Nephron (organoid): ENCODE data around the gene NSMCE1.

Source experiments
- H3K27ac Mint-ChIP-seq, 3 experiments: 2 replicates each; pipeline ENCODE4 v1.8.0; 2020; ENCODE audit warnings: mixed read lengths in 3 of 3, mild to moderate bottlenecking in 2 of 3, moderate library complexity in 1 of 3
- H3K27me3 Mint-ChIP-seq: 2 replicates; pipeline ENCODE4 v1.8.0; 2021; ENCODE audit warnings: low read depth, mild to moderate bottlenecking, moderate library complexity, mixed read lengths
- H3K36me3 Mint-ChIP-seq: 2 replicates; pipeline ENCODE4 v1.8.0; 2020; ENCODE audit warnings: low read depth, mixed read lengths
- H3K4me1 Mint-ChIP-seq: 2 replicates; pipeline ENCODE4 v1.8.0; 2020; ENCODE audit warnings: mixed read lengths
- H3K4me3 Mint-ChIP-seq, 3 experiments: 2 replicates each; pipeline ENCODE4 v1.8.0; 2020; ENCODE audit warnings: mild to moderate bottlenecking in 3 of 3, mixed read lengths in 3 of 3, moderate library complexity in 2 of 3
- H3K9me3 Mint-ChIP-seq: 2 replicates; pipeline ENCODE4 v1.8.0; 2020; ENCODE audit warnings: mixed read lengths
- CTCF ChIP-seq, 3 experiments: fragments of 200-600 bp; sonication (generic); IDR thresholded peaks; one replicate each; pipeline ENCODE4 v1.5.0; 2021; ENCODE audit warnings: antibody characterized with exemption in 3 of 3; ENCODE audit not compliant: unreplicated experiment in 3 of 3

NSMCE1 gene

DNA sequence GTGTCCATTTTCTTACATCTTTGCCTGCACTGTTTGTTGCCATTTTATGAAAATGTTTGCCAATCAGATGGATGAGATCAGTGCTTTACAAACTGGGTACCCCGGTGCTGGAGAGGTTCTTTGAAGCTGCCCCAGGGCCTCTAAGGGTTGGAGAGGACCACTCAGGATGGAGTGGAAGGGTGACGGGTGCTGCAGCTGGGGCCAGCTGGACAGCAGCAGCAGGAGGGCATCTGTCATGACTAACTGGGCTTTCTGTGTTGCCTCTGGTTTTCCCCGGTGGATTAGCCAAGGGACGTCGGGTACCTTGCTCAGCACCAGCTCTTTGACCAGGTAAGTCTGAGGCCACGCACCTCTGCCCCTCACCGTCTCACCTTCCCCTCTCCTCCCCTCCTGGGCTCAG is 52.9 kb downstream of the NSMCE1 start:
- Mint-ChIP-seq H3K4me3 (no peak overlapping the region), H3K27me3 (no peaks in the 10 kb centered on the region), H3K4me1 (peaks cover 11% of the 10 kb centered on the region), H3K36me3 (peaks cover 19% of the 10 kb centered on the region), H3K9me3 (no peaks in the 10 kb centered on the region), H3K27ac (no peak overlapping the region)
- no peak for TF ChIP-seq CTCF (IDR thresholded peaks at IDR 0.05; ENCODE audit: unreplicated experiment in 3 of 3)

DNA sequence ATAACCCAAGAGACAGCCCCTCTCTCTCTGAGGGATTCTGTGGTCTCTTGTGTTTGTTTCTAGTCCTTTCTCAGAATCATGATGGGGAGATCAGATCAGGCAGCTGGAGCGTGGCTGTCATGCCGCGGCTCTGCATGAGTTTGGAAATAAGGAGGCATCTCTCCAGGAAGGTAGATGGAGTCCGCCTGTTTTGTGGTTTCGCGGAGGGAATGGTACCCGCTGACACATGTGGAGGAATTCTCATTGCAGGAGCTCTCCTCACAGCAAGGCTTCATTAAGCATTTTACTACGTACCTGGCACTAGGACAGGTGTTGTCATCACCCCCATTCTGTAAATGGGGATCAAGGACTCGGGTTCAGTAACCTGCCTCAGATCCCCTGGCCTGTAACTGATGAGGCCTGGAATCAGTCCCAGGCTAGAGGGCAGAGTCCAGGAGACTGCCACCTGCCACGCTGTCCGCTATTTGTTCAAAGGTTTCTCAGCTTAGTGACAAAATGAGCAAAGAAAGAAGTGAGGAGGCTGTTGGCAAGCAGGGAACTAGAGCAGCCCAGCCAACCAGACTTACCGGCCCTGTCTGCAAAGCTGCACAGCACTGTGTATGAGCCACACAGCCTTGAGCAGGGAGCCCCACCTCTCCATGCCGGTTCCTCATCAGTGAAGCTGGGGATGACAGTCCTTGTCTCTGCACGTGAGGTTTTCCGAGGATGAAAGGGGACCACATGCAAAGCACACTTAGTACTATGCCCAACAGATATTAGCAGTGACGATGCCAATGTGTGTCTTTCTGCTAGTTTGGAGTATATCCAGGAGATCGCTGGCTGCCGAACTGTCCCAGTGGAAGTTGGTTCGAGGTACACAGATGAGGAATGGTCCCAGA is 54.2 kb downstream of the NSMCE1 start:
- Mint-ChIP-seq H3K27ac (peak overlapping the region in 1 of 3 experiments; percentile 42), H3K4me3 (no peak overlapping the region), H3K27me3 (no peaks in the 10 kb centered on the region), H3K36me3 (peaks cover 19% of the 10 kb centered on the region), H3K9me3 (no peaks in the 10 kb centered on the region), H3K4me1 (peaks cover 11% of the 10 kb centered on the region)
- TF ChIP-seq CTCF (IDR thresholded peaks at IDR 0.05; ENCODE audit: unreplicated experiment in 3 of 3), result no peak

- no peaks in the 10 kb centered on the region for H3K9me3 Mint-ChIP-seq
- no peak overlapping the region for H3K4me3 Mint-ChIP-seq
Observed at GRCh38 chr16:27211026-27211425, 57.5 kb downstream of the NSMCE1 start.

GRCh38 chr16:27210174-27210573 is 58.4 kb downstream of the NSMCE1 start:
- Mint-ChIP-seq H3K9me3 (no peaks in the 10 kb centered on the region), H3K4me3 (no peak overlapping the region), H3K27me3 (no peaks in the 10 kb centered on the region), H3K4me1 (peaks cover 2% of the 10 kb centered on the region), H3K36me3 (peaks cover 15% of the 10 kb centered on the region), H3K27ac (no peak overlapping the region)
- no peak for TF ChIP-seq CTCF (IDR thresholded peaks at IDR 0.05; ENCODE audit: unreplicated experiment in 3 of 3)

More at GRCh38 chr16:27211026-27211425, 57.5 kb downstream of the NSMCE1 start:
- Mint-ChIP-seq H3K4me1 (no peaks in the 10 kb centered on the region), H3K27me3 (no peaks in the 10 kb centered on the region), H3K36me3 (peaks cover 15% of the 10 kb centered on the region), H3K27ac (no peak overlapping the region)
- no peak for TF ChIP-seq CTCF (IDR thresholded peaks at IDR 0.05; ENCODE audit: unreplicated experiment in 3 of 3)

GRCh38 chr16:27209591-27209990 is 59.0 kb downstream of the NSMCE1 start:
- H3K9me3 Mint-ChIP-seq, result no peaks in the 10 kb centered on the region
- H3K4me3 Mint-ChIP-seq, result no peak overlapping the region
- H3K27me3 Mint-ChIP-seq, result no peaks in the 10 kb centered on the region
- peaks cover 10% of the 10 kb centered on the region for H3K36me3 Mint-ChIP-seq
- no peak for TF ChIP-seq CTCF (IDR thresholded peaks at IDR 0.05; ENCODE audit: unreplicated experiment in 3 of 3)
- H3K27ac Mint-ChIP-seq, result peak overlapping the region in 1 of 3 experiments; percentile 51
- peaks cover 4% of the 10 kb centered on the region for H3K4me1 Mint-ChIP-seq

GRCh38 chr16:27208796-27209195 is 59.8 kb downstream of the NSMCE1 start:
- H3K27ac Mint-ChIP-seq, result peak overlapping the region in 2 of 3 experiments; percentile 51 to 60
- no peak for TF ChIP-seq CTCF (IDR thresholded peaks at IDR 0.05; ENCODE audit: unreplicated experiment in 3 of 3)
- no peak overlapping the region for H3K4me3 Mint-ChIP-seq
- peaks cover 5% of the 10 kb centered on the region for H3K36me3 Mint-ChIP-seq
- H3K27me3 Mint-ChIP-seq, result no peaks in the 10 kb centered on the region
- peaks cover 11% of the 10 kb centered on the region for H3K4me1 Mint-ChIP-seq
- no peaks in the 10 kb centered on the region for H3K9me3 Mint-ChIP-seq
